ENCODE data around the gene KRTAP19-7. TPM values are rescaled to one million over a fixed set of nuclear protein-coding genes. Genes with fewer than 3 reads are reported as not detected.

The KRTAP19-7 gene
- polyA plus RNA-seq, 1 donor (not counting 4 experiments of a cell fraction or from before 2014, with no cell fraction given) = not detected

GRCh38 chr21:30567617-30568016, 6.5 kb upstream of the KRTAP19-7 start:
- Histone ChIP-seq H3K9ac (ENCODE audit: control insufficient read depth, extremely low read depth, insufficient read depth, low read length) (no peak overlapping the region), H2AFZ (ENCODE audit: control insufficient read depth, low read length) (no peak overlapping the region), H3K4me1 (ENCODE audit: control insufficient read depth, extremely low read depth, insufficient read depth, low read length) (no peaks in the 10 kb centered on the region), H3K27me3 (ENCODE audit: control insufficient read depth, extremely low read depth, insufficient read depth, low read length) (no peaks in the 10 kb centered on the region), H3K4me2 (ENCODE audit: control insufficient read depth, extremely low read depth, insufficient read depth, low read depth, low read length) (no peak overlapping the region), H3K27ac (ENCODE audit: control insufficient read depth, insufficient read depth, low read length) (no peak overlapping the region), H3K4me3 (ENCODE audit: control insufficient read depth in 2 of 3, extremely low read depth in 1 of 3, insufficient read depth in 2 of 3, low read depth in 1 of 3, low read length in 3 of 3) (no peak overlapping the region), H3K36me3 (ENCODE audit: control insufficient read depth in 2 of 2, extremely low read depth in 1 of 2, insufficient read depth in 2 of 2, low read length in 2 of 2) (no peaks in the 10 kb centered on the region), H3K9me3 (ENCODE audit: control insufficient read depth, low read depth, low read length) (no peaks in the 10 kb centered on the region), H4K20me1 (ENCODE audit: control insufficient read depth, extremely low read depth, insufficient read depth, low read length) (no peaks in the 10 kb centered on the region), H3K79me2 (ENCODE audit: control insufficient read depth, insufficient read depth, low read length) (no peaks in the 10 kb centered on the region), H3K9me1 (ENCODE audit: control insufficient read depth, extremely low read depth, insufficient read depth, low read length) (no peaks in the 10 kb centered on the region)
- FAIRE-seq (no peak), DNase-seq (ENCODE audit: low read depth, low spot score) (no peak)
- dilution Hi-C loops (cut with MboI; ENCODE audit: extremely low pct_ligation_motif_present, low sequenced_read_pairs) = no loop called here
- TF ChIP-seq EZH2 (IDR thresholded peaks at IDR 0.05; ENCODE audit: low read length) (no peak), CTCF (optimal IDR thresholded peaks at IDR 0.05 in 1 of 3, IDR thresholded peaks at IDR 0.05 in 1 of 3, conservative IDR thresholded peaks at IDR 0.05 in 1 of 3; ENCODE audit: extremely low read depth in 1 of 3, insufficient read depth in 2 of 3, low read length in 3 of 3) (no peak)

DNA sequence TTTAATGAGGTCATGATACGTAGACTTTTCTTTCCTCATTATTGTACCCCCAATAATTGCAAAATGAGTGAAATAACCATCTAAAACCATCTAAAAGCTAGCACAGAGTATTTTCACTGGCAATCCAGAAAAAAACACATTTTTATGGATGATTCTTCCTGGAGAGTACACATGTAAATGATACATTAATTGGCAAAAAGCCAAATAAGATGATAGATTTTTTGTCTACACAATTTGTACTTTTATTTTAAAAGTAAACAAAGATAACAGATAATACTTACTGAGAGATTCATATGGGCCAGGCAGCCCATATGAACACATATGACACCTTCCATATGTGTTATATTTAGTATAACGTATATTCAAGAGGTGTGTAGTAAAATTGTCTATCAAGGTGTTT, 2.5 kb upstream of the KRTAP19-7 start:
- H3K4me3 ChIP-seq (ENCODE audit: control insufficient read depth in 2 of 3, extremely low read depth in 1 of 3, insufficient read depth in 2 of 3, low read depth in 1 of 3, low read length in 3 of 3) = no peak overlapping the region
- H2AFZ ChIP-seq (ENCODE audit: control insufficient read depth, low read length) = no peak overlapping the region
- H3K4me1 ChIP-seq (ENCODE audit: control insufficient read depth, extremely low read depth, insufficient read depth, low read length) = no peaks in the 10 kb centered on the region
- H4K20me1 ChIP-seq (ENCODE audit: control insufficient read depth, extremely low read depth, insufficient read depth, low read length) = no peaks in the 10 kb centered on the region
- no peak overlapping the region for H3K9ac ChIP-seq (ENCODE audit: control insufficient read depth, extremely low read depth, insufficient read depth, low read length)
- FAIRE-seq (no peak), DNase-seq (ENCODE audit: low read depth, low spot score) (no peak)
- H3K27me3 ChIP-seq (ENCODE audit: control insufficient read depth, extremely low read depth, insufficient read depth, low read length) = no peaks in the 10 kb centered on the region
- no peaks in the 10 kb centered on the region for H3K9me1 ChIP-seq (ENCODE audit: control insufficient read depth, extremely low read depth, insufficient read depth, low read length)
- no peaks in the 10 kb centered on the region for H3K79me2 ChIP-seq (ENCODE audit: control insufficient read depth, insufficient read depth, low read length)
- TF ChIP-seq EZH2 (IDR thresholded peaks at IDR 0.05; ENCODE audit: low read length) (no peak), CTCF (optimal IDR thresholded peaks at IDR 0.05 in 1 of 3, IDR thresholded peaks at IDR 0.05 in 1 of 3, conservative IDR thresholded peaks at IDR 0.05 in 1 of 3; ENCODE audit: extremely low read depth in 1 of 3, insufficient read depth in 2 of 3, low read length in 3 of 3) (no peak)
- no peak overlapping the region for H3K27ac ChIP-seq (ENCODE audit: control insufficient read depth, insufficient read depth, low read length)
- dilution Hi-C loops (cut with MboI; ENCODE audit: extremely low pct_ligation_motif_present, low sequenced_read_pairs) = no loop called here
- H3K36me3 ChIP-seq (ENCODE audit: control insufficient read depth in 2 of 2, extremely low read depth in 1 of 2, insufficient read depth in 2 of 2, low read length in 2 of 2) = no peaks in the 10 kb centered on the region
- no peaks in the 10 kb centered on the region for H3K9me3 ChIP-seq (ENCODE audit: control insufficient read depth, low read depth, low read length)
- no peak overlapping the region for H3K4me2 ChIP-seq (ENCODE audit: control insufficient read depth, extremely low read depth, insufficient read depth, low read depth, low read length)

All from keratinocyte (primary cell).